LNCaP clone FGC (cell line): ENCODE results near the gene TBX2.
"Not testable (repeated sequence)": the region's sequence is repeated elsewhere in the genome, so short reads cannot be mapped to it uniquely, and the experiment has no call there.

Experiments used
- DNase-seq: peaks from one replicate; pipeline ENCODE4 v3.0.0-alpha.2; 2011; ENCODE audit warnings: low read depth
- H3K4me3 ChIP-seq: 2 replicates; pipeline ENCODE4 v1.5.1; 2011; ENCODE audit warnings: mild to moderate bottlenecking, low read depth, low read length, control low read depth
- CTCF ChIP-seq: IDR thresholded peaks from 2 replicates; pipeline ENCODE4 v1.5.1; 2012; ENCODE audit warnings: mild to moderate bottlenecking; ENCODE audit not compliant: control insufficient read depth, insufficient read depth; ENCODE audit errors: extremely low read depth

Gene TBX2

GRCh38 chr17:61442136-61442775 is 42.6 kb downstream of the TBX2 start:
- no peak for TF ChIP-seq CTCF
- no peak for DNase-seq
- no peak overlapping the region for H3K4me3 ChIP-seq

GRCh38 chr17:61442878-61443474 is 43.3 kb downstream of the TBX2 start:
- H3K4me3 ChIP-seq = no peak overlapping the region
- TF ChIP-seq CTCF = no peak
- no peak for DNase-seq

- TF ChIP-seq CTCF = no peak
- H3K4me3 ChIP-seq = no peak overlapping the region
- no peak for DNase-seq
Observed at GRCh38 chr17:61443475-61443882, 43.8 kb downstream of the TBX2 start.

GRCh38 chr17:61444075-61444474 is 44.4 kb downstream of the TBX2 start:
- H3K4me3 ChIP-seq = no peak overlapping the region
- DNase-seq = no peak
- TF ChIP-seq CTCF = no peak

GRCh38 chr17:61444831-61445230 is 45.2 kb downstream of the TBX2 start:
- H3K4me3 ChIP-seq = no peak overlapping the region
- DNase-seq = no peak
- no peak for TF ChIP-seq CTCF

GRCh38 chr17:61447358-61447757 is 47.7 kb downstream of the TBX2 start:
- no peak overlapping the region for H3K4me3 ChIP-seq
- no peak for DNase-seq
- TF ChIP-seq CTCF = no peak

GRCh38 chr17:61448042-61448441 is 48.4 kb downstream of the TBX2 start:
- TF ChIP-seq CTCF = no peak
- DNase-seq = no peak
- H3K4me3 ChIP-seq = no peak overlapping the region

GRCh38 chr17:61449140-61449539 is 49.5 kb downstream of the TBX2 start:
- not testable (repeated sequence) for DNase-seq, H3K4me3 ChIP-seq
